ENCODE results near the gene C1GALT1C1.
"Not testable (repeated sequence)": the region's sequence is repeated elsewhere in the genome, so short reads cannot be mapped to it uniquely, and the experiment has no call there.

Gene C1GALT1C1

DNA sequence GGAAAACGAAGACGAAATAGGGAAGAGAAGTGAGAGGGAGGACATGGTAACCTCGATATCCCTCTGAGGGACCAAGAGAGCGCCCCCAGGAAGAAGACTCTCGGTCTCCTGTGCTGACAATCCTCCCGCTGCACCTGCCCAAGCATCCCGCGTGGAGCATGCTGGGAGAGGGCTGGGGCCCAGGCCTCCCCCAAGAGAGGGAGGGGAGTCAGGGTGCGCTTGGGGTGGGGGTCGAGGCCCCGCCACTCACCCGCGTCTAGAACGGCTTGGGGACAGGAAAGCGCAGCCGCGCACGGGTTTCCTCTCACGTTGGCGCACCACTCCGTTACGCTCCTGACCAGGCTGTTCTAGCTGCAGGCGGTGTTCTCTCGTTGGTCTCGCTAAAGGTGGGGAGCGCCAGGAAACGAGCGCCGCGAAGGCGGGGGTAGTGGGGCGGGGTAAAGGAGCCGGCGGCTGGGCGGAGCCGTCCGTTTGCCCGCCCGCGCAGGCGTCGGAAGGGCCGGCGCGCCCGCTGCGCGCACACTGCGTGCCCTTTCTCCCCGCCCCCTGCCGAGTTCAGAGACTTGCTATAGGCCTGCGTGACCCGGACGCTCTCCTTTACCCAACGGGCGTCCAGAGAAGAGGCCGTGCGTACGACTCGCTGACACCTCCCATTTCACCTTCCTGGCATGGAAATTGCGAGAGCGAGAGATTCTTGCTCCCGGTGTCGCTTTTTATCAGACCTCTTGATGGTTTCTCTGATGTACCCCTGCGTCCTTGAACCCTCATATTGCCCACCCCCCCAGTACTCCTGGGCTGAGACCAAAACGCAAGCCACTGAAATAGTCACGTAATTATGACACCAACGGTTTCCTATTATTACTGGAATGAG lies at the start of gene C1GALT1C1:
Gene C1GALT1C1, minus strand, starts transcription at position 388 of the 871 bp plus-strand sequence. CDS start 2,888 bp downstream, outside the sequence.
- peak; percentile 88 for DNase-seq (ENCODE audit: low spot score)

DNA sequence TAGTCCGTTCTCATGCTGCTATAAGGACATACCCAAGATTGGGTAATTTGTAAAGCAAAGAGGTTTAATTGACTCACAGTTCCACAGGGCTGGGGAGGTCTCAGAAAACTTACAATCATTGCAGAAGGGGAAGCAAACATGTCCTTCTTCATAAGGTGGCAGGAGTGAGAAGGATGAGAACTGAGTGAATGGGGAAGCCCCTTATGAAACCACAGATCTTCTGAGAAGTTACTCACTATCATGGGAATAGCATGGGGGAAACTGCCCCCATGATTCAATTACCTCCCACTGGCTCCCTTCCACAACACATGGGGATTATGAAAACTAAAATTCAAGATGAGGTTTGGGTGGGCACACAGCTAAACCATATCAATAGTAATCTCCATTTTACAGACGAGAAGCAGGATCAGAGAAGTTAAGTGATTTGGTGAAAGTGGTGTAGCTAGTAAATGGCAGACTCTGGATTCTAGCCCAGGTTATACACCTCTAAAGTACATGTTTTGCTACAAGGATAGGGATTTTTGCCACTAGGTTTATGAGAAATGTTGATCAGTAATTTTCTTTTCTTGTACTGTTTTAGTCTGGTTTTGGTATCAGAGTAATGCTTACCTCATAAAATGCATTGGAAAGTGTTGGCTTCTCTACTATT lies 47.3 kb upstream of the C1GALT1C1 start:
- no peak for DNase-seq (ENCODE audit: low spot score)

DNA sequence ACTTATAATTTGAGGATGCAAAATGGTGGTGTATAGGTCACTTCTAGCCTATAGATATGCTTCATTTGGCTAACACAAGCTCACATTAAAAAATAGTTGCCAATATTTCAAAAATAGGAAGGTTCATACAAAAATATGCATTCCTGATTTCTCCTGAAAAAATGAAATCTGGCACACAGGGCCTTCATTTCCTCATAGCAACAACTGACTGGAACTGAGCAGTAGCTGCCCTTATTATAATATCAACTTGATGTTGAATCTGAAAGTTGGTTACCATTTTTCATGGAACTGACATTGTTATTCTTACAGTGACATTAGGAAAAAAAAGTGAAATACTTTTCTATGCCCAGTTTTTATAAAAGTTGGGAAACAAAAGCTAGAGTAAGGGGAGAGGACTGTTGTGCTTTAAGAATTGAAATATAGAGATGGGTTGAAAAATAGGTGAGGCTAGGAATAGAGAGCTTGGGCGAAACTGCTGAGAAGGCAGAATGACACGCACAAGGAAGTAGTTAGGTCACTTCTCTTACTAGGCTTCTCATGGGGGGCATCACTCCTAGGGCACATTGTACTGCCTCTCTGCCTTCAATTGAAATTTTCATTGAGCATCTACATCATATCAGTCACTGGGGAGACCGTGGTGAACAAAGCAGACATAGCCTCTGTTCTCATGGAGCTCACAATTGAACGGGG lies 43.1 kb upstream of the C1GALT1C1 start:
- DNase-seq (ENCODE audit: low spot score): no peak

DNA sequence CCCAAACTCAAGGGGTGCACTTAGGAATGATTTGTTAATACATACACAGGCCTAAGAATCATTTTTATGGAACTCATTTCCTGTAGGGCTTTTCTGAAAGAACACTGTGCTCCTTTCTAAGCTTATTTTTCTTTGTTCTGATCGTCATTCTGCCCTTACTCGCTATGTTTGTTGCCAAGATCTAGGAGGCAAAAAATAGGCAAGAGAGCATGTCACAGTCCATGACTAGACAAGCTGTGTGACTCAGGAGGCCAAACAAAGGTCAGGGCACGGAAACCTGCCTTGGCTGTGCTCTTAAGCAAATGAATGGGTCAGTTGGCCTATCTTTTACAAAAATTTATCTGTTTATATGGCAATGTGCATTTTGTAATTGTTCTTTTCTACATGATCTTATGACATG lies 42.5 kb upstream of the C1GALT1C1 start:
- peak; percentile 72 for DNase-seq (ENCODE audit: low spot score)

DNA sequence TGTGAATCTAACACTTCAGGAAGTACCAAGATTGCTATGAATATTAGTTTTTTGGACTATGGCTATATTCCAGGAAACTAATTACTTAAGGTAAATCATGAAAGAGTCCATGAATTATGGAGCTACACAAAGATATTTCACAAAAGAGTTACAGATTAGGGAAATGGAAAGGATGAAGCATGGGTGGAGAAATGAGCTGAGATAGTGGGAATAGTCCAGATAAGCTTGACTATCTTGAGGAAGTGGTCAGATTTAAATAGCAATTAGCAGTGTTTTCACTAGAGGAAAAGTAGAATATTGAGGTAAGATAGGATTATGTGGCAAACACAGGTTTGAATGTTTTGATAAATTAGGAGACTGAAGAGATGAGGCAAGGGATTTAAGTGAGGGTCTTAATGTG lies 42.1 kb upstream of the C1GALT1C1 start:
- DNase-seq (ENCODE audit: low spot score): no peak

DNA sequence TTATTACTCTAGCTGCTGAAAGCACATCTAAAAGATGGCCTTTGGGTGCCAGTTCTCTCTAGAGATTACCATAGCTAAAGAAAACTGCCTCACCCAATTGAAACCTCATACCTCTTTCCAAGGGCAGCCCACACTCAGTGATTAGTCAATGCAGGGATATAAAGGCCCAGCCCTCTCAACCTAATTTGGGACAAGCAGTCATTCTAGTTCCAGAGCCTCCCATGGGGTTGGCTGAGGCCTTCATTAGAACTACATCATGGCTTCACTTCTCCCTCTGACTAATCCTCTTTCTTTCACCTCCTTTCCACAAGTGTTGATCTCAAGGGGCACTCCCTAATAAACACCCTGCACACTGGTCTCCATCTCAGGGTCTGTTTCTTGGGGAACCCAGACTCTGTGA lies 38.5 kb upstream of the C1GALT1C1 start:
- no peak for DNase-seq (ENCODE audit: low spot score)

DNA sequence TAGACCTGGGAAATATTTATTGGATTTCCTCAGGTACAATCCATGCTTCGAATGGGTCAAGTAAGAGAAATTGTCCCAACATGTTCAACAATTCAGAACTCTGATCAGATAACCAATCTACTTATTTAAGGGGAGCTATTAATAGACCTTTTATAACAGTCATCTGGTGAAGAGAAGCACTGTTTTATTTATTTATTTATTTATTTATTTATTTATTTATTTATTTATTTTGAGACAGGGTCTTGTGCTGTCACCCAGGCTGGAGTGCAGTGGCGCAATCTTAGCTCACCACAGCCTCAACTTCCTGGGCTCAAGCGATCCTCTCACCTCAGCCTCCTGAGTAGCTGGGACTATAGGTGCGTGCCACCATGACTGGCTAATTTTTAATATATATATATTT lies 34.7 kb upstream of the C1GALT1C1 start:
- DNase-seq (ENCODE audit: low spot score): not testable (repeated sequence)

DNA sequence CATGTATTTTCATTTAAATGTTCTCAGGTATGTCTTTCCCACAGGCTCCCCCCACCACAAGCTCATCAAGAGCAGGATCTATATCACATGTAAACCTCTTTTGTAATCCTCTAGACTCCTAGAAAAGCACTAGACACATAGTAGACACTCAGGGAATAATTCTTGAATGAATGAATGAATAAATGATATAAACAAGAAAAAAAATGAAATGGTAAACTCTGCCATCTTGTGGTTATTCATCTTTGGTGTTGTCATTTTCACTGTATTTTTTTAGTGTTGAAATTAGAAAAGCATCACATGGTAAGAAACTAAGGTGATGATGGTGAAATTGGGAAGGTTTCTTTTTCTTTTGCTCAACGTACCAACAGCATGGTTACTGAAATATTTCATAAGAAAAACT lies 34.2 kb upstream of the C1GALT1C1 start:
- no peak for DNase-seq (ENCODE audit: low spot score)

DNA sequence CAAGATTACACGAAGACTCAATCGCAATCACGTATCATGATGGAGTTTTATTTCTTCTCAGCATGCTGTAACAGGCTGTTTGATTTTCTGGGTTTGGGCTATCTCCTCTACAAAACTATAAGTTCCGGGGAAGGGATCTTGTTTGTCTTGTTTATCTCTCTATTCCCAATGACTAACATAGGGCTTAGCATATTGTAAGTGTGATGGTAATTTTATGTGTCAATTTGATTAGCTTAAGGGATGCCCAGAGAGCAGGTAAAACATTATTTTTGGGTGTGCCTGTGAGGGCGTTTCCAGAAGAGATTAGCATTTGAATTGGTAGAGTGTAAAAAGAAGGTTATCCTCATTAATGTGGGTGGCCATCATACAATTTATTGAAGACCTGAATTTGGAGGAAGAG lies 32.8 kb upstream of the C1GALT1C1 start:
- no peak for DNase-seq (ENCODE audit: low spot score)

DNA sequence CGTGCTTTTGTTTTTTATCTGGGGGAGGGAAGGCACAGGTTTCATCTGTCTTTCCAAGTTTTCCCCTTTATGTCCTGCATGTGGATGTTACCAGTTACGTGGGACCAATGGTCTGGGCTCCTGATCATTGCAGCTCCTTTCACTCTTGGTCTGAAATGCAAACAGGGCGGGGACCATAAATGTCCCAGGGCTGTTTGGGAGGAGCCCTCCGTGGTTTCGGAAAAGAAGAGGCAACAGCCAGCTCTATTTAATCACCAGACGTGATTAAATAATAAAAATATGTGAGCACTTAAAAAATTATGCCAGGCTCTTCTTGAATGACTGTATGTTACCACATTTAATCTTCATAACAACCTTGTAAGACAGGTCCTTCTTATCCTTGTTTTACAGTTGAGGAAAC lies 30.8 kb upstream of the C1GALT1C1 start:
- DNase-seq (ENCODE audit: low spot score): peak; percentile 35

DNA sequence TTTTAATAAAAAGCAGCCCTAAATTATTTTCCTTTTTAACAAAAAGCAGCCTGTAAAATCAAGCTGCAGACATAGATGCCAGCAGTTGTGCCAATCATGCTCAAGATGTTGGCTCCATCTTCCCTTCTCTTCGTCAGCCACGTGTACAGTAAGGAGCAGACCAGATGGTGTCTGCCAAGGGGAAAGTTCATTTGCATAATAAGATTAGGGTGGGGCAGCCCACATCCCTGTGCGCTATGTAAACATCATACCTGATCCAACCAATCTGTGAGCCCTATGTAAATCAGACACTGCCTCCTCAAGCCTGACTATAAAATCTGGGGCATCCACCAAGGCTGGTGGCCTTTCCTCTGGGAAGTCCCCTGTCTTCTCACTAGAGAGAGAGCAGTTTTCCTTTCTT lies 23.1 kb upstream of the C1GALT1C1 start:
- no peak for DNase-seq (ENCODE audit: low spot score)

DNA sequence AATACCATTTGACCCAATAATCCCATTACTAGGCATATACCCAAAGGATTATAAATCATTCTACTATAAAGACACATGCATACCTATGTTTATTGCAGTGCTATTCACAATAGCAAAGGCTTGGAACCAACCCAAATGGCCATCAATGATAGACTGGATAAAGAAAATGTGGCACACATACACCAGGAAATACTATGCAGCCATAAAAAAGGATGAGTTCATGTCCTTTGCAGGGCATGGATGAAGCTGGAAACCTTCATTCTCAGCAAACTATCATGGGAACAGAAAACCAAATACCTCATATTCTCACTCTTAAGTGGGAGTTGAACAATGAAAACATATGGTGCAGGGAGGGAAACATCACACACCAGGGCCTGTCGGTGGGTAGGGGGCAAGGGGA lies 22.4 kb upstream of the C1GALT1C1 start:
- not testable (repeated sequence) for DNase-seq (ENCODE audit: low spot score)

DNA sequence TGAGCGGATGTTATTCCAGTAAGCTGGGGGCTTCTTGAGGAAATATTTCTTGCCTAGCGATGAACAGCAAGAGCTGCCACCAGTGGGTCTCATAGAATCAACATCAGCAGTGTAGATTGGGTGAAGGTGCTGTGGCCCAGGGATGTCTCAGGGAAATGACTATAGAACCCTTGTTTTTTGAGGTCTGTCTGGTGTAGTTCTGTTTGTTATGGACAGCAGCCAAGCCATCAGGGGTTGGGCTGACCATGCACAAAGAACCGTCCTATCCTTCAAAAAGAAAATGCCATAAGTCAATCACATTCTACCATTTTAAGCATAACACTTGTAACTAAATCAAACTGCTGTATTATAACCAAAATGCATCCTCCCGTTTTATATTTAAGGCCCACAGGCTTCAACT lies 17.3 kb upstream of the C1GALT1C1 start:
- no peak for DNase-seq (ENCODE audit: low spot score)

DNA sequence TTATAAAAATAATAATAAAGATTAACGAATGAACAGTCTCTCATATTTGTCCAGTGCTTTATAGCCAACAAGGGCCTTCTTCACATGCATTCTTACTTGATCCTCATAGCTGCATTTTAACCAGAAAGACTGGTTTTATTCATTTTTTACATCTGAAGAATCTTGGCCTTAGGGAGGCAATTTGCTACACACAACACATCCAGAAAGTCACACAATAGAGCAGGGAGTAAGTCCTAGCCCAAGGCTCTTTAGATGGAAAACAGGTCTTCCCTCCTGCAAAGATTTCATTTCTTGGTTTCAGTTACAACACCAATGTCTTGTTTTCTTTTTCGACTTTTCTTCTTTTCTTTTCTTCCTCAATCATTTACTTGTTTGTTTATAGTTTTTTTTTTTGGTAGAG lies 13.0 kb upstream of the C1GALT1C1 start:
- DNase-seq (ENCODE audit: low spot score): no peak

DNA sequence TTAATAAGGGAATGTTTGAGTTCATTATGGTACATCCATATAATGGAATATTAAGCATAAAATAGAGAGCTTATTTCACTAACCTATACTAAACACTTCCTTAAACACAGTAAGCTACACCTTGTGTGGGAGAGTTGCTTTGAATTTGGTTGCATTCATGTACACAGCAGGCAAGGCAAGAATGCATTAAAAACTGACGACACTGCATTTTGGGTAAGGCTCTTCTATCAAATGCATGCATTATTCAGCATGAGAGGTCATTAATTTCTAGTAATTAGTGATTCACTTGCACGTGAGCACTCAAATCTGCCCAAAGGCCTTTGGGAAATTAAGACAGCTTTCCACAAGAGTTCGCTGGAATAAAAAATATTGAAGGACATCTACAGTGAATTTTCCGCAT lies 8.8 kb upstream of the C1GALT1C1 start:
- DNase-seq (ENCODE audit: low spot score): no peak

DNA sequence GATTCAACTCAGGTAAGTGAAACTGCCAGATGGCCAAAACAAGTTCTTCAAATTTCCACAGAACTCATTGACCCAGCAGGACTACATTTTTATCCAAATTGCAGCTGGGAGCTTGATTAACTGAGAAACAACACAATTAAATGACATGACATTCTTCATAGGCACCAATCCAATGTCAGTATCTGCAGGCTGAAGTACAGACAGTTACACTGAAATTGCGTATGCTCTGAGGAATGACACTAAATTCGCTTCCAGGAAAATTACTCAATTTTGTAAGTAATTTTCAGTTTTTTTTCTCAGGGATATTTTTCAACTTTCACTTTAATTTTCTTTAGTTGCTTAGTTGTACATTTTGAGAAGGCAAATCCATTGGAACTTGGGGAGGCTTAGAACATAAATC lies 4.5 kb downstream of the C1GALT1C1 start:
- peak; percentile 44 for DNase-seq (ENCODE audit: low spot score)

DNA sequence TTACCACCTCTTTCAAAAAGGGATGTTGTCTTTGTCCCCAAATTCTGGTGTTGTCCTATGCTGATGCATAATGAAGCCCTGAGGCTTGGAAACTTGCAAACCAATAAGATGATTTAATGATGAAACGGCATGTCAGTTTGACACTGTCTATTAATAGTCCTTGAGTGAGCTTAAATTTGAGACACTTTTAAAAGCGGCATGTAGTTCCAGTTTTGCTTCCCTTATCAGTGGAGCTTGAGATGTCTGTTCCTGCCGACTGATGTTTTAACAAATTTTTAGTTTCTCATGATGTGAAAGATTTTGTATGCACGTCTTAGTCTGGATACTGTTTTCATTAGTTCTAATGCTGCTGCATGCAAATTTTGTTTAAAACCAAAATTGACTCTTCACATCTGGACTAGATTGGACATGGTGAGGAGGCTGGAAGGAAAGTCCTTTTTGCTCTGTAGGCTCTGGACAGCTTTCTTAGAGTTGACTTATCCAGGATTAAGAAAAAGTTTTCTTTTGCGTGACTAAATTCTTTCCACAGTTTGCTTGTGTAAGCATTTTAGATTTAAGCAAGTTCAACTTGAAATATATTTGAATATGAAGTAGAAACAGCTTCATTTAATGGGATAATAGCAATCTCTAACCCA lies 11.7 kb downstream of the C1GALT1C1 start:
- peak; percentile 11 for DNase-seq (ENCODE audit: low spot score)

DNA sequence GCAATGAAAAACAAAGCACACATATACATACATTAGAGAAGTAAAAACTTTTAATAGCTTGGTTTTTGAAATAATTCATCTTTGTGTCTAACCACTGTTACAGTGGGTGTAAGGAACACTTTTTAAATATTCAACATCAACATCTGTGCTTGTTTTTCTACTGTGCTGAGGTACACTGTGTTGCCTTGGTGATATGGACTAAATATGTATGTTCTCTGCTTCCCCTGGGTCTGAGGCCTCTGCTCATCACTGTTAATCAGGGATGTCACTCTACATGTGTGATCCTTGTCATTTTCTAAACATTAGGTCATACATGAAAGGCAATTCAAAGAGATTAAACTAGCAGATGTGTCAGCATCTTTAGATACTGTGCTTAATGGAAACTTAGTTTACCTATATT lies 15.0 kb downstream of the C1GALT1C1 start:
- no peak for DNase-seq (ENCODE audit: low spot score)

DNA sequence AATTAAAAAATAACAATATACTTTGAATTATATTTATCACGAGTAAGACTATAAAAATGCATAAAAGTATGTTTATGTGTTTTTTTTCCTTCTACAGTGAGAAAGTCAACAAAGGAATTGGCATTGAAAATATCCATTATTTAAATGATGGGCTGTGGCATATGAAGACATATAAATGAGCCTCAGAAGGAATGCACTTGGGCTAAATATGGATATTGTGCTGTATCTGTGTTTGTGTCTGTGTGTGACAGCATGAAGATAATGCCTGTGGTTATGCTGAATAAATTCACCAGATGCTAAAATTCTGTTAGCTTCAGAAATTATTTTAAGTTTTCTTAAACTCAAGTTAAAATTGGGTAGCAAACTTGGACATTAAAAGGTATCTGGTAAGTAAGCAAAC lies 17.8 kb downstream of the C1GALT1C1 start:
- DNase-seq (ENCODE audit: low spot score): no peak

DNA sequence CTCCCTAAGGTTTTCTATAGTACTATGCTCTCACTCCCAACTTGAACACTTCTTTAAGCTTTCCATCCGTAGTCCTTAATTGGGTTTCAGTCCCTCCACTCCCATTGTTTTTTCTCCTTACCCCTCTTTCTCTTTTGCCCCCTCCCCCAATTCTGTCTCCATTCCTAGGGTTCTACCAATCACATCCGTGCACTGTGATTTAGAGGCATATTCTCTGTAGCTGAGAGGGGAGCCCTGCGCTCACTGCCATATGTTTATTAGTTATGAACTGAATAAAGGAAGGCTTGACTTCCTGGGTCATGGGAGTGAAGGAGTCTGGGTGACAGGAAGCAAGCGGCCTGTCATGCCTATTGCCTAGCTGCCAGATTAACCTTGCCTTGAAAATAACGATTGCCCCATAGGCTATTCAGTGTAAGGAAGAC lies 25.5 kb downstream of the C1GALT1C1 start:
- peak; percentile 51 for DNase-seq (ENCODE audit: low spot score)

DNA sequence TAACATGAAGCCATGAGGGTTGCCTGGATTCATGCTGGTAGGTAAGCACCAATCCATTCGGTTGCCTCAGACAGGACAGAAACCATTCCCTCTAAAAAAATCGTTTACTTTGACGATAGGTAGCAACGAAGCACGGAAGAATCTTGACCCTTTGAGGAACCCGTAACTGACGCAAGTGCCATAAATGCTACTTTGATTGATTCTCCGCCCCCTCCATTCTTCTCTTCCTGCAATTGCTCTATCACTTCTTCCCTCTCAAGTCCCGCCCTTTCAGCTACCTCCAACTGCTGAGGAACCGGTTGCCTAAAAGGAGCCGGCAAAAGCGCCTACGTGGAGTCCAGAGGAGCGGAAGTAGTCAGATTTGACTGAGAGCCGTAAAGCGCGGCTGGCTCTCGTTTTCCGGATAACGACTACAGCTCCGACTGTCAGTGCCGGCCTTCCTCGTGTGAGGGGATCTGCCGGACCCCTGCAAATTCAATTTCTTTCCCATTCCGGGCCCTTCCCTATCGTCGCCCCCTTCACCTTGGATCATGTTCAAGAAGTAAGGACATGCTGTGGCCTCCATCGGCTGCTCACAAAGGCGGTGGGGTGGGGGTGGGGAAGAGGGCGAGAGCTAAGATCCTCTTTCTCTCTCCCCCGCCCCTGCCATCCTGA lies 26.0 kb downstream of the C1GALT1C1 start, which contains the start of gene MCTS1:
Gene MCTS1, plus strand, starts transcription at position 395 of the 654 bp plus-strand sequence. Its CDS starts 136 bp downstream, at position 531.
- DNase-seq (ENCODE audit: low spot score): peak; percentile 78

DNA sequence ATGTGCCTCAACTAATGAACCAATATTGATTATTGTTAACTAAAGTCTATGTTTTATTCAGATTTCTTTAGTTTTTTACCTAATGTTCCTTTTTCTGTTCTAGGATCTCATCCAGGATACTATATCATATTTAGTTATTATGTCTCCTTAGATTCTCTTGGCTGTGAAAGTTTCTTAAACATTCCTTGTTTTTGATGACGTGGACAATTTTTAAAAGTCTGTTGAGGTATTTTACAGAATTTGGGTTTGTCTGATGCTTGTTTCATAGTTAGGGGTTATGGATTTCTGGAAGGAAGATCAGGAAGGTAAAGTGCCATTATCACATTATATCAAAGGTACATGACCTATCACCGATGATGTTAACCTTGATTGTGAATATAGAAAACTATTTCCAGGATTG lies 44.2 kb downstream of the C1GALT1C1 start:
- no peak for DNase-seq (ENCODE audit: low spot score)

Measured in AG08395 (cell line).